ENCODE results near the gene RDX. TPM values are rescaled to one million over a fixed set of nuclear protein-coding genes. Genes with fewer than 3 reads are reported as not detected.
"Not testable (repeated sequence)": the region's sequence is repeated elsewhere in the genome, so short reads cannot be mapped to it uniquely, and the experiment has no call there.

The RDX gene
- total and polyA plus RNA-seq, 2 experiments from 2014 or later: 45.2 to 226 TPM

- TF ChIP-seq ZNF462 (CRISPR knock-in tag; IDR thresholded peaks at IDR 0.05) (no peak), NANOG (IDR thresholded peaks at IDR 0.05; ENCODE audit: borderline replicate concordance) (no peak), STAT1 (IDR thresholded peaks at IDR 0.05; ENCODE audit: unreplicated experiment) (no peak), POLR2AphosphoS5 (IDR thresholded peaks at IDR 0.05; ENCODE audit: low read depth) (no peak), ZNF114 (CRISPR knock-in tag; IDR thresholded peaks at IDR 0.05) (no peak)
Measured at GRCh38 chr11:110293389-110293788, 3.0 kb downstream of the RDX start (continued).

- H2AFZ ChIP-seq; H3K4me3 ChIP-seq; H3K36me3 Mint-ChIP-seq (ENCODE audit: low read depth); ATAC-seq; H3K4me2 ChIP-seq; H3K36me3 ChIP-seq (ENCODE audit: insufficient read depth); H3K27me3 Mint-ChIP-seq (ENCODE audit: insufficient read depth, low read depth, poor library complexity); DNase-seq (ENCODE audit: low spot score); H3K27ac ChIP-seq (ENCODE audit: low read depth); H3F3A ChIP-seq (replicated peaks; ENCODE audit: low read depth); H3K9me3 Mint-ChIP-seq; H3K9me2 ChIP-seq (ENCODE audit: insufficient read depth); H3K27ac Mint-ChIP-seq; H3K27me3 ChIP-seq (ENCODE audit: insufficient read depth); H3K4me3 Mint-ChIP-seq: not testable (repeated sequence)
- H3K4me1 Mint-ChIP-seq: peaks cover 33% of the 10 kb centered on the region
- peaks cover 16% of the 10 kb centered on the region for H3K4me1 ChIP-seq (ENCODE audit: insufficient read depth)
- peaks cover 15% of the 10 kb centered on the region; the same call in 1 of the 2 replicates for H4K20me1 ChIP-seq (replicated peaks; ENCODE audit: insufficient read depth)
- peaks cover 85% of the 10 kb centered on the region for H3K79me2 ChIP-seq (replicated peaks; ENCODE audit: insufficient read depth)
Measured at GRCh38 chr11:110292146-110292545, 4.3 kb downstream of the RDX start.

All from GM23338 (cell line).